Measurements from ENCODE around the gene PLA2G5.

DNA sequence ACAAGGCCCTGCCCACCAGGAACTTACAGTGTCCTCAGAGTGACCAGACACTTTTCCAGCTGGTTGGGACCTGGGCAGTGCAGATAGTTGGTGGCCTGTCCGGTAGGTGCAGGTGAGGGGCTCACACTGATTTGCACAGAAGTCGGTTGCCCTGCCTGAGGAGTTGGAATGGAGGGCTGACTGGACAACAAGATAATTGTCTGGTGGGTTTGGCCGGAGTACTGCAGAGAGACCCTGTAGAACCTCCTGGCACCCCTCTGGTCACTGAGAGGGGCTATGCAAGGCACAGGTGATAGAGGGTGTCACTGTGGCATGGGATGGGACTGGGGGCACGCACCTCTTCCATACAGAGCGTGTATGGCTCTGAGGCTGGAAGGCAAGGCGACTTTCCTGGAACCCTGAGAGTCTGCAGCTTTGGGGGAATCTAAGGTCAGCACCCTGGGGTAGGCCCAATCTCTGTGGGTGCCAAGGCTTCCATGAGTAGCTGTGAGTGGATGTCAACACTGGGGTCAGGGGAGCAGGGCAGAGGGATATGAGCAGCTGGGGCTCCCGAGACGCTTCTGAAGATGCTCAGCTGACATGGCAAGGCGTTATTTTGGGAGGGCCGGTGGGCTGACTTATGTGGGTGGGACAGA lies 56.9 kb downstream of the PLA2G5 start:
- no peak for TF ChIP-seq ISL1 (CRISPR knock-in tag; IDR thresholded peaks at IDR 0.05)
- TF ChIP-seq, protein P1, sequence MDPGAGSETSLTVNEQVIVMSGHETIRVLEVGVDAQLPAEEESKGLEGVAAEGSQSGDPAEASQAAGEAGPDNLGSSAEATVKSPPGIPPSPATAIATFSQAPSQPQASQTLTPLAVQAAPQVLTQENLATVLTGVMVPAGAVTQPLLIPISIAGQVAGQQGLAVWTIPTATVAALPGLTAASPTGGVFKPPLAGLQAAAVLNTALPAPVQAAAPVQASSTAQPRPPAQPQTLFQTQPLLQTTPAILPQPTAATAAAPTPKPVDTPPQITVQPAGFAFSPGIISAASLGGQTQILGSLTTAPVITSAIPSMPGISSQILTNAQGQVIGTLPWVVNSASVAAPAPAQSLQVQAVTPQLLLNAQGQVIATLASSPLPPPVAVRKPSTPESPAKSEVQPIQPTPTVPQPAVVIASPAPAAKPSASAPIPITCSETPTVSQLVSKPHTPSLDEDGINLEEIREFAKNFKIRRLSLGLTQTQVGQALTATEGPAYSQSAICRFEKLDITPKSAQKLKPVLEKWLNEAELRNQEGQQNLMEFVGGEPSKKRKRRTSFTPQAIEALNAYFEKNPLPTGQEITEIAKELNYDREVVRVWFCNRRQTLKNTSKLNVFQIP (CRISPR knock-in tag; IDR thresholded peaks at IDR 0.05; ENCODE audit: borderline replicate concordance, low read depth): no peak
- TF ChIP-seq, protein P2, sequence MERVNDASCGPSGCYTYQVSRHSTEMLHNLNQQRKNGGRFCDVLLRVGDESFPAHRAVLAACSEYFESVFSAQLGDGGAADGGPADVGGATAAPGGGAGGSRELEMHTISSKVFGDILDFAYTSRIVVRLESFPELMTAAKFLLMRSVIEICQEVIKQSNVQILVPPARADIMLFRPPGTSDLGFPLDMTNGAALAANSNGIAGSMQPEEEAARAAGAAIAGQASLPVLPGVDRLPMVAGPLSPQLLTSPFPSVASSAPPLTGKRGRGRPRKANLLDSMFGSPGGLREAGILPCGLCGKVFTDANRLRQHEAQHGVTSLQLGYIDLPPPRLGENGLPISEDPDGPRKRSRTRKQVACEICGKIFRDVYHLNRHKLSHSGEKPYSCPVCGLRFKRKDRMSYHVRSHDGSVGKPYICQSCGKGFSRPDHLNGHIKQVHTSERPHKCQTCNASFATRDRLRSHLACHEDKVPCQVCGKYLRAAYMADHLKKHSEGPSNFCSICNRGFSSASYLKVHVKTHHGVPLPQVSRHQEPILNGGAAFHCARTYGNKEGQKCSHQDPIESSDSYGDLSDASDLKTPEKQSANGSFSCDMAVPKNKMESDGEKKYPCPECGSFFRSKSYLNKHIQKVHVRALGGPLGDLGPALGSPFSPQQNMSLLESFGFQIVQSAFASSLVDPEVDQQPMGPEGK (CRISPR knock-in tag; IDR thresholded peaks at IDR 0.05; ENCODE audit: borderline replicate concordance): no peak
- no peak for TF ChIP-seq ARNTL (CRISPR knock-in tag; IDR thresholded peaks at IDR 0.05; ENCODE audit: borderline replicate concordance, low read depth)
